Large intestine (tissue), 3 donors: ENCODE data around the gene SOCS2. TPM values are rescaled to one million over a fixed set of nuclear protein-coding genes. Genes with fewer than 3 reads are reported as not detected.
"Not testable (repeated sequence)": the region's sequence is repeated elsewhere in the genome, so short reads cannot be mapped to it uniquely, and the experiment has no call there.

Experiments used
- DNase-seq, 2 donors: peaks; one replicate each; pipeline versions ENCODE4 v3.0.0 to v3.0.0-alpha.2; 2013
- H3K27ac ChIP-seq: one replicate; pipeline ENCODE4 v1.5.1; 2013; ENCODE audit warnings: low read length
- H3K27me3 ChIP-seq: 2 replicates; pipeline ENCODE4 v1.6.1; 2013; ENCODE audit warnings: low read length; ENCODE audit not compliant: control insufficient read depth, insufficient read depth
- H3K36me3 ChIP-seq: 2 replicates; pipeline ENCODE4 v1.6.1; 2013; ENCODE audit warnings: low read length; ENCODE audit not compliant: control insufficient read depth, insufficient read depth
- H3K4me1 ChIP-seq: one replicate; pipeline ENCODE4 v1.6.1; 2013; ENCODE audit warnings: low read length; ENCODE audit not compliant: control insufficient read depth, insufficient read depth
- H3K4me3 ChIP-seq: one replicate; pipeline ENCODE4 v1.5.1; 2013; ENCODE audit warnings: low read length
- H3K9me3 ChIP-seq: one replicate; pipeline ENCODE4 v1.6.1; 2013; ENCODE audit warnings: mild to moderate bottlenecking, low read depth, low read length, moderate library complexity; ENCODE audit not compliant: control insufficient read depth
- WGBS: methylation state at CpG from one replicate; pipeline ENCODE4 v1.1.5; 2013; ENCODE audit warnings: low lambda C conversion rate; ENCODE audit not compliant: insufficient coverage; 5-methylcytosine and 5-hydroxymethylcytosine counted together
- polyA plus RNA-seq: library from polyadenylated mRNA; unstranded; fragments of 120-200 nt; gene quantifications from one replicate; pipeline ENCODE4 v1.2.1, GENCODE V29; 2013

SOCS2 gene
- polyA plus RNA-seq, 1 donor: 32.2 TPM

DNA sequence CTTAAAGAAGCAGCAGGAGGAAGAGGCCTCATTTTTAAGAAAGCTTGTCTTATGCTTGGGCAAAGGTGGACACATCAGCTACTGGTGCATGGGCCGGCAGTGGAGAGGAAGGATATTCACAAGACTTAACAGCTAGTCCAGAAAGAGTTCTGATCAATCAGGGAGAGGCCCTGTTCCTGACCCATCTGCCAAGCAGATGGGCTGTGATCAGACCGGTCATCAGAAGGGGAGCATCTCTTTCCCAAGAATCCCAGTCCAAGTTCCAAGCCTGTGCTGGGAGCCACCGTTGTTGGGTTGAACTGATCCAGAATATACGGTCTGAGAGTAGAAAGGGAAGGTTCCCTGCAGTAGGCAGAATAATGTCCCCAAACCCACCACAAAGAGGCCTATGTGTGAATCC lies 32.7 kb upstream of the SOCS2 start:
- H3K4me1 ChIP-seq: no peaks in the 10 kb centered on the region
- no CpG with 5 or more reads among the region's 4 CpGs for WGBS
- DNase-seq: no peak
- H3K9me3 ChIP-seq: no peaks in the 10 kb centered on the region
- H3K27me3 ChIP-seq: no peaks in the 10 kb centered on the region
- H3K4me3 ChIP-seq: no peak overlapping the region
- H3K36me3 ChIP-seq: peaks cover 5% of the 10 kb centered on the region
- no peak overlapping the region for H3K27ac ChIP-seq

DNA sequence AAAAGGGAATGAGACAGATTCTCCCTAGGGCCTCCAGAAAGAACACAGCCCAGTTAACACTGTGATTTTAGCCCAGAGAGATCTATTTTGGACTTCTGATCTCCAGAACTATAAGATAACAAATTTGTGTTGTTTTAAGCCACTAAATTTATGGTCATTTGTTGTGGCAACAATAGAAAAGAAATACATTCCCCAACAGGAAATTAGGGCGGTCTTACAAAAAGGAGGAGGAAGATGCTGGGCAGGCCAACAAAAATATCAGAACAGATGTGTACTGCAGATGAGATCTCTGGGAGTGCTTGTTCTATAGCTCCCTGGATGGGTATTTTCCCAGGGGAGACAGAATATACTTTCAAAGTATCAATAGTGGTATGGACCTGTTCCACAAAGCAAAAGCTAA lies 32.0 kb upstream of the SOCS2 start:
- Histone ChIP-seq H3K27me3 (no peaks in the 10 kb centered on the region), H3K9me3 (no peaks in the 10 kb centered on the region), H3K4me3 (no peak overlapping the region), H3K27ac (no peak overlapping the region), H3K36me3 (peaks cover 8% of the 10 kb centered on the region), H3K4me1 (no peaks in the 10 kb centered on the region)
- no CpG with 5 or more reads among the region's 1 CpG for WGBS
- DNase-seq: no peak

DNA sequence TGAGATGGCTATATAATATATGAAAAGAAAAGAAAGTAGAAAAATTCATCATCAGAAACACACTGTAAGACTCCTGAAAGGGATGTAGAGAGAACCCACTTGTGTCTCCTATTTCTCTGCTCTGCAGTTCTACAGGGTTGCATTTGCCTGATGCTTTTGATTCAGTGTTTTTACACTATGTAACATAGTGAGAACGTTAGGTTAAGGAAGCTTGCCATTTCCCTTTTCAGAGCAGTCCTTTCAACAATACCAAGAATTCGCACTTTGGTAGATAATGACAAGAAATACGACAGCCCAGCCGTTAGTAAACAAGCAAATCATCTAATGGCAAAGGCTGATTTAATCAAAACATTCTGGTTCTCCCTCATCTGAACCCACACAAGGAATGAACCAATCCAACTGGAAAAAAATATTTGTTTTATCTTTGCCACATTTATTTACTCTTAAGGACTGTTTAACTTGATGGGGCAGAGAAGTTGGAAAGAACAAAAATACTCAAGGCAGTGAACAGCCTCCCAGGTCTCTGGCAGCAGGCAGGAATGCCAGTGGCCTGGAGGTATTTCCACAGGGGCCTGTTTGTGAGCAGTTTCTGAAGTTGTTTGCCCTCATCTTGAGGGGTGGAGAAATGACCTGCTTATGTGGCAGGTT lies 30.8 kb upstream of the SOCS2 start:
- H3K27ac ChIP-seq: no peak overlapping the region
- no peaks in the 10 kb centered on the region for H3K9me3 ChIP-seq
- peaks cover 8% of the 10 kb centered on the region for H3K36me3 ChIP-seq
- H3K27me3 ChIP-seq: no peaks in the 10 kb centered on the region
- no peak overlapping the region for H3K4me3 ChIP-seq
- no CpG with 5 or more reads among the region's 4 CpGs for WGBS
- DNase-seq: no peak
- H3K4me1 ChIP-seq: no peaks in the 10 kb centered on the region

DNA sequence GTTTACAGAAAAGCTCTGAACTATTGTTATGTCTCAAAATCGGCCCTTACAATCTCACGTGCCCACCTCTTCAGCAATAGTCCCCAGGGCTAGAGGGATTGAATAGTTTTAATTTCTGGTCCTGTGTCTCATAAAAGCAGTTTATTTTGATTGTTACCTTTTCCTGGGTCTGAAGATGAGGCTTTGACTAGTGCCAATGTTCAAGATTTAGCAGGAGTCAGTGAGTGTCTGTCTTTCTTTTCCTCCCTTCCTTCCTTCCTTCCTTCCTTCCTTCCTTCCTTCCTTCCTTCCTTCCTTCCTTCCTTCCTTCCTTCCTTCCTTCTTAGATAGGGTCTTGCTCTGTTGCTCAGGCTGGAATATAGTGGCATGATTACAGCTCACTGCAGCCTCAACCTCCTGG lies 24.7 kb upstream of the SOCS2 start:
- no peaks in the 10 kb centered on the region for H3K9me3 ChIP-seq

DNA sequence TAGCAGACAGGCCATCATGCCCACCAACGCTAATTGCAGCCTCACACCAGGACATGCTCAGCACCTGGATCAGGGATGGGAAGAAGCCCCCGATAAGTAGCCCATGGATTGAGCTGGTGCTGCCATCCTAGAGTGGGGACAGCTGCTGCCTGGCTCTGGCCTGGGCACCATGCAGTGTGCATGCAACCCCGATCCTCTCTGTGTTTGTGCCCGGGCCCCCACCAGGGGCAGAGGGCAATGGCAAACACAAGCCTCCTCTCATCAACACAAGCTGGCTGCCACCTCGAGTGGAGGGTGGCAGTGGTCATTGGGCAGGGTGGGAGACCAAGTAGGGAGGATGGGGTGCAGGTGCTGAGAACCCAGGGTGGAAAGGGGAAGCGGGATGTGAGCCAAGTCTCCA lies 23.3 kb upstream of the SOCS2 start:
- Histone ChIP-seq H3K36me3 (peaks cover 9% of the 10 kb centered on the region), H3K4me3 (no peak overlapping the region), H3K27me3 (no peaks in the 10 kb centered on the region), H3K27ac (no peak overlapping the region), H3K4me1 (no peaks in the 10 kb centered on the region), H3K9me3 (no peaks in the 10 kb centered on the region)
- no CpG with 5 or more reads among the region's 6 CpGs for WGBS
- no peak for DNase-seq

More for the DNA sequence above, 24.7 kb upstream of the SOCS2 start:
- Histone ChIP-seq H3K4me3 (no peak overlapping the region), H3K27me3 (no peaks in the 10 kb centered on the region), H3K36me3 (peaks cover 12% of the 10 kb centered on the region), H3K4me1 (no peaks in the 10 kb centered on the region), H3K27ac (no peak overlapping the region)
- WGBS: no CpG with 5 or more reads among the region's 2 CpGs
- DNase-seq: no peak

DNA sequence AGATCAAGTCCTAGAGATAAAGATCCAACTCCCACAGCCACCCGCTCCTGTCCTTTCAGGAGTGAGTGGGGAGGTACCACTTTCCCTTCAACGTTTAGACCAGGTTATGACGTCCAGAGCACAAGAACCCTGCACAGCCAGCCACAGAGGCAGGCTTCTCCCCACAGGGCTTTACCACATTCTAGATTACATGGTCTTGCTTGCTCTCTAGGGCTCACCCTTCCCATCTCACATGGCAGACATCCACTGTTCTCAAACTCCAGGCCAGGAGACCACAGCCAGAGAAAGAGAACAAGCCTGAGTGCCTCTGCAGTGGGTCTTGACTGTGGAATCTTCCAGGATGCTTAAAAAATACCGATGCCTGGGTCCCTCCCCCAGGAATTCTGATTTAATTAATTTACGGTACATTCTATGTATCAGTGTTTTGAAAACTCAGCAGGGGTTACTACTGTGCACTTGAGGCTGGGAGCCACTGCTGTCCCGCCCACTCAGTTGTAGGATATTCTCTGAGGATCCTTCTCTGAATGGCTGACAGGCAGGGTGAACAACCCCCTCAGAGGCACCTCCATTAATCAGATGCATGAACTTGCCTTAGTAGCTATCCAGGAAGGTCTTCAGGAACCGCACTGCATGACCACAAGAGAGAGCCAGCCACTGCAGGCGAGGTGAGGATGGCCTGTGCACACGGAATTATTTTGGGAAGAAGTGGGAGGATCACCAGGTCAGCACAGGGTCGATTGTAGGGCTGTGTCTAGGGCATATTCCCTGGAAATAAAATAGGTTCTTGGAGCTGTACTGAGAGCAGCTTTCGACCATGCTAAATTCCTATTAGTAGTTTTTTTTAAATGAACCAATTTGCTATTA lies 21.5 kb upstream of the SOCS2 start:
- WGBS: 100% methylated on average over 2 of the region's 11 CpGs
- Histone ChIP-seq H3K27ac (no peak overlapping the region), H3K9me3 (no peaks in the 10 kb centered on the region), H3K4me1 (no peaks in the 10 kb centered on the region), H3K27me3 (no peaks in the 10 kb centered on the region), H3K4me3 (no peak overlapping the region), H3K36me3 (peaks cover 3% of the 10 kb centered on the region)
- DNase-seq: no peak

DNA sequence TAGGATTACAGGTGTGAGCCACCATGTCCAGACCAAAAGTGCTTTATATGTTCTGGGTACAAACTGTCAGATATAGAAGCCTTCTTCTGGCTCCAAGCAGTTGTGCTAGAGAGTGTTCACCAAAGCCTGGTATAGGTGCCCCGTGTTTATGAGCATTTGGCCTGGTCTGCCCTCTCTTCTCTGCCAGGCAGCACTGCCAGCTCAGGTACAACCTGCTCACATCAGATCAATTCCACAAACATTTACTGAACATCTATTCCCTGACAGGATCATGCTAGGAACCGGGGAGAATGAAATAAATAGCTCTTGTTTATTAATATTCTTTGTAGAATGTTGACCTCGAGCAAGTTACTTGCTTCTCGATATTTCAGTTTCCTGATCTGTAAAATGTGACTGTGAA lies 20.0 kb upstream of the SOCS2 start:
- H3K36me3 ChIP-seq: peaks cover 3% of the 10 kb centered on the region
- H3K4me1 ChIP-seq: no peaks in the 10 kb centered on the region
- H3K9me3 ChIP-seq: no peaks in the 10 kb centered on the region
- no peak overlapping the region for H3K4me3 ChIP-seq
- WGBS: 90% methylated on average over 2 of the region's 4 CpGs
- no peak for DNase-seq
- H3K27me3 ChIP-seq: no peaks in the 10 kb centered on the region
- H3K27ac ChIP-seq: no peak overlapping the region

DNA sequence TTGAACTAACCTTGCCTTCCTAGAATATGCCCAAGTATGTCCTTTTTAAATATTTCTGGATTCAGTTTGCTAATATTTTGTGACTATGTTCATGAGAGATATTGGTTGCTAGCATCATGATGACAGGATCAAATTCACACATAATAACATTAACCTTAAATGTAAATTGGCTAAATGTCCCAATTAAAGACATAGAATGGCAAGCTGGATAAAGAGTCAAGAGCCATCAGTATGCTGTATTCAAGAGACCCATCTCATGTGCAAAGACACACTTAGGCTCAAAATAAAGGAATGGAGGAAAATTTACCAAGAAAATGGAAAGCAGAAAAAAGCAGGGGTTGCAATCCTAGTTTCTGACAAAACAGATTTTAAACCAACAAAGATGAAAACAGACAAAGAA lies 14.6 kb upstream of the SOCS2 start:
- not testable (repeated sequence) for H3K4me3 ChIP-seq, DNase-seq, H3K9me3 ChIP-seq, H3K27ac ChIP-seq, H3K4me1 ChIP-seq, H3K36me3 ChIP-seq, H3K27me3 ChIP-seq

DNA sequence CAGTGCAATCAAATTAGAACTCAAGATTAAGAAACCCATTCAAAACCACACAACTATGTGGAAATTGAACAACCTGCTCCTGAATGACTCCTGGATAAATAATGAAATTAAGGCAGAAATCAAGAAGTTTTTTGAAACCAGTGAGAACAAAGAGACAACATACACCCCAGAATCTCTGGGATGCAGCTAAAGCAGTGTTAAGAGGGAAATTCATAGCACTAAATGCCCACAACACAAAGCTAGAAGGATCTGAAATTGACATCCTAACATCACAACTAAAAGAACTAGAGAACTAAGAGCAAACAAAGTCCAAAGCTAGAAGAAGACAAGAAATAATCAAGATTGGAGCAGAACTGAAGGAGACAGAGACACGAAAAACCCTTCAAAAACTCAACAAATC lies 13.8 kb upstream of the SOCS2 start:
- not testable (repeated sequence) for DNase-seq, H3K9me3 ChIP-seq, H3K4me3 ChIP-seq, H3K4me1 ChIP-seq, H3K36me3 ChIP-seq, H3K27me3 ChIP-seq, H3K27ac ChIP-seq
- 100% methylated on average over 1 of the region's 1 CpG for WGBS

DNA sequence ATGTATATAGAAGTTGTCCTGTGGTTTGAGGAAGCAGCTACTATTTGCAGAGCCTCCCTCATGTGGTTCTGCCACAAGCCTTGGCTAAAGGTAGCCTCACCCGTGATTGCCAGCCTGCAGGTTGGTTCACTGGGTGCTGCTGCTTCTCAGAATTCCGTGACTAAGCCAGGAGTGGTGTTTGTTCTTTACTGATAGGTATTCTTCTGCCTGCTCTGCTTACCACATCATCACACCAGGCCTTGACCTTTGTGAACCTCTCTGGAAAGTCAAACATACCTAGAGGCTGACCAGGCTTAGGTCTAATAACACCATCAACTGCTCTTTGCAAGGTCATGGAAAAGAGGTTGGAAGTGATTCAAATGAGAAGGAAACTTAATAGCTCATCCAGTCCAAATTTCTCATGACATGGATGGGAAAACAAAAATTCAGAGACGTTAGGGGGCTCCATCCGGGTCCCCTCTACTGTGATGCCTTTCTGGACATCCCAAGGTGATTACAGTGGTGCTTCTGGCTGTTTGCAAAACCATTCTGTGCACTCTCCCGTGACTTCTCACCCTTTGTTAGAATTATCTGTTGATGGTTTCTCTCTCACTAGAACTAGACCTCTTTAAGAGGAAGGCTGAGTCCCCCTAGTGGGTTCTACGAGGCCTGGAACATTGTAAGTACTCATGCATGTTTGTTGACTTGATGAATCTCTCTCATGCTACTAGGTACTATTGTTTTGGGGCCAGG lies 8.5 kb upstream of the SOCS2 start:
- no peaks in the 10 kb centered on the region for H3K4me1 ChIP-seq
- H3K4me3 ChIP-seq: no peak overlapping the region
- no peak for DNase-seq
- H3K9me3 ChIP-seq: peaks cover 1% of the 10 kb centered on the region
- no peak overlapping the region for H3K27ac ChIP-seq
- H3K36me3 ChIP-seq: peaks cover 8% of the 10 kb centered on the region
- no CpG with 5 or more reads among the region's 6 CpGs for WGBS
- no peaks in the 10 kb centered on the region for H3K27me3 ChIP-seq
